ENCODE results near the gene HBEGF. TPM values are rescaled to one million over a fixed set of nuclear protein-coding genes. Genes with fewer than 3 reads are reported as not detected.

HBEGF gene
- total RNA-seq, 1 donor from 2014 or later, result 3.0 TPM

- DNase-seq (ENCODE audit: low spot score in 2 of 2), result peak in 1 of 2 donors; percentile 8
- Histone ChIP-seq H3K36me3 (no peaks in the 10 kb centered on the region), H3K4me1 (peaks cover 12 to 23% of the 10 kb centered on the region in 2 donors), H3K27me3 (no peaks in the 10 kb centered on the region), H3K27ac (no peak overlapping the region), H3K4me3 (no peak overlapping the region), H3K9me3 (no peaks in the 10 kb centered on the region)
- no peak for TF ChIP-seq CTCF (IDR thresholded peaks at IDR 0.05)
- intact Hi-C loops (cut with DNase I), result no loop called here
These were observed 26.6 kb downstream of the HBEGF start for GRCh38 chr5:140319833-140320232.

DNA sequence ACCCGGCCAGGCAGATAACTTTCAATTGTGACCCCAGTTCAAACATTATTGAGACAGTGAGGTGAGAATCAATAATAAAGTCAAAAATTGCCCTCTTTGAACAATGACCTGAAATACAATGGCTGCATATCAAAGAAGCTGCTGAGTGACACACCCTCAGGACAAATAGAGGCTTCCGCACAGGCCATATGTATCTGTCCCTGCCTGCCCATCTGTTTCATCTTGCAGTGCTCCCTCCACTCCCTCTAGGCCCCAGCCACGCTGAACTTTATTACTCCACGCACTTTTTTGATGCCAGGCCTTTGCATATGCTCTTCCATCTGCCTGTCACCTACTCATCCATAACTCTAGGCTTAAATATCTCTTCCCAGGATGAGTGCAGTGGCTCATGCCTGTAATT lies 27.6 kb downstream of the HBEGF start:
- no peaks in the 10 kb centered on the region for H3K36me3 ChIP-seq
- intact Hi-C loops (cut with DNase I), result no loop called here
- H3K27ac ChIP-seq, result no peak overlapping the region
- H3K27me3 ChIP-seq, result no peaks in the 10 kb centered on the region
- no peaks in the 10 kb centered on the region for H3K9me3 ChIP-seq
- peak in 1 of 2 donors; percentile 47 for DNase-seq (ENCODE audit: low spot score in 2 of 2)
- no peak overlapping the region for H3K4me3 ChIP-seq
- H3K4me1 ChIP-seq, result peaks cover 12 to 16% of the 10 kb centered on the region in 2 donors
- TF ChIP-seq CTCF (IDR thresholded peaks at IDR 0.05), result no peak

DNA sequence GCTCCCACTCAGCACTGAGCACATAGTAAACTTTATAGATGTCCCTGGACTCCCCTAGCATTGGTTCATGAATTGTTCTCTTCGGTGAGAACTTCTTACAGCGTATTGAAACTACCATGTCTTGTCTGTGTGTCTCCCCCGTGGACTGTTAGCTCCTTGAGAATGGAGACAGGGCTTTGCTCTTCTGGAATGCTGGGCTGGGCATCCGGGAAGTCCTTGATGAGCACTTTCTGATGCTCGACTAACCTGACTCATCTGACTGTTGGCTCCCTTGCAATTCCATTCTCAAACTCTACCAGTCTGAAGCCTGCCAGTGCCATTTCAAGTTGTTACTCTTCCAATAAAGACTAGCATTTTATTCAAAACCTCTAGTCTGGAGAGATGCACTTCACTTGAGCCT lies 28.5 kb downstream of the HBEGF start:
- H3K9me3 ChIP-seq, result no peaks in the 10 kb centered on the region
- no peak overlapping the region for H3K27ac ChIP-seq
- intact Hi-C loops (cut with DNase I), result no loop called here
- peak in 1 of 2 donors; percentile 41 for DNase-seq (ENCODE audit: low spot score in 2 of 2)
- no peaks in the 10 kb centered on the region for H3K36me3 ChIP-seq
- peaks cover 5 to 9% of the 10 kb centered on the region in 2 donors for H3K4me1 ChIP-seq
- no peak for TF ChIP-seq CTCF (IDR thresholded peaks at IDR 0.05)
- H3K27me3 ChIP-seq, result no peaks in the 10 kb centered on the region
- no peak overlapping the region for H3K4me3 ChIP-seq

GRCh38 chr5:140312791-140313189 lies 33.6 kb downstream of the HBEGF start:
- Histone ChIP-seq H3K4me3 (no peak overlapping the region), H3K36me3 (no peaks in the 10 kb centered on the region)

DNA sequence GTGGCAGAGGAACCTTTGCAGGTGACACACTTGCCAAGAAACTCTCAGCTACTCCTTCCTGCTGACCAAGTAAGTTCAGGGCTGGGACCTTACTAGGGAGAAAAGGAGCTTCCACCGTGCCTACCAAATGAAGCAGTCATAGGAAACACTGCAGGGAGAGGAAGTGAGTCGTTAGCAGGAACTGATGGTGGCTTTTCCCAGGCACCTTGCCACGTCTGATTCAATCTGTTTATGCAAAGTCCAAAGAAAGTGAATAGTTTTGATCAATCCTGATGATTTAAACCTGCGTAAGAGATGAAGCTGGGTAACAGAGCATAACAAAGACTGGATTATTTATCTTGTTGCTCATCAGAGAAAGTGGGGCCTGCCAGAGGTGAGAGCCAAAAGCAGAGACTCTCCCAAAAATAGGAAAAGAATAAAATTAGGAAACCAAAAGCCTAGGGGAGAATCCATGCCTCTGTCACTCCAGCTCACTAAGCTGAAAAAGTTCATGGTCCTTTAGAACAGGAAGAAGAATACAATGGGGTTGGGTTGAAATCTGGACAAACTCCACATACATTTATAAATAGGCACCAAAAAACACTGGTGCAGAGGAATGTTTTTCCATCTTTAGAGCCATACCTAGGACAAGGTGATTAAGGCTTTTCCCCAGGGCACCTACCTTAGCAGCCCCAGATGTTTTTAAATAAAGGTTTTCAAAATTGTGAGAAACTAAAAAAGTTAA lies 34.2 kb downstream of the HBEGF start:
- H3K36me3 ChIP-seq, result no peaks in the 10 kb centered on the region
- H3K27ac ChIP-seq, result peak overlapping the region; percentile 62 to 71
- intact Hi-C loops (cut with DNase I), result no loop called here
- H3K9me3 ChIP-seq, result no peaks in the 10 kb centered on the region
- DNase-seq (ENCODE audit: low spot score in 2 of 2), result peak in 1 of 2 donors; percentile 82
- peaks cover 0 to 14% of the 10 kb centered on the region in 2 donors for H3K4me1 ChIP-seq
- no peaks in the 10 kb centered on the region for H3K27me3 ChIP-seq
- no peak for TF ChIP-seq CTCF (IDR thresholded peaks at IDR 0.05)
- H3K4me3 ChIP-seq, result no peak overlapping the region

More at GRCh38 chr5:140312791-140313189, 33.6 kb downstream of the HBEGF start:
- Histone ChIP-seq H3K9me3 (no peaks in the 10 kb centered on the region), H3K4me1 (peaks cover 0 to 14% of the 10 kb centered on the region in 2 donors), H3K27me3 (no peaks in the 10 kb centered on the region), H3K27ac (peak overlapping the region; percentile 62 to 71)
- intact Hi-C loops (cut with DNase I), result no loop called here
- TF ChIP-seq CTCF (IDR thresholded peaks at IDR 0.05), result no peak
- peak in 1 of 2 donors; percentile 31 for DNase-seq (ENCODE audit: low spot score in 2 of 2)

All from ascending aorta (tissue), 2 donors.